WERI-Rb-1 (cell line): Measurements from ENCODE around the gene SPACDR.

Experiments used
- DNase-seq: peaks from one replicate; pipeline ENCODE4 v3.0.0-alpha.2; 2020
- H3K27ac ChIP-seq: fragments of 250-450 bp; sonication (Bioruptor Pico); 2 replicates; pipeline ENCODE4 v1.5.1; 2020; ENCODE audit warnings: mild to moderate bottlenecking, moderate library complexity
- H3K27me3 ChIP-seq: fragments of 250-450 bp; sonication (Bioruptor Pico); 2 replicates; pipeline ENCODE4 v1.5.1; 2021; ENCODE audit warnings: mild to moderate bottlenecking, low read depth, moderate library complexity; ENCODE audit not compliant: insufficient read depth, severe bottlenecking
- H3K36me3 ChIP-seq: fragments of 250-450 bp; sonication (Bioruptor Pico); 2 replicates; pipeline ENCODE4 v1.5.1; 2020; ENCODE audit warnings: mild to moderate bottlenecking, moderate library complexity
- H3K4me3 ChIP-seq: 2 replicates; pipeline ENCODE4 v1.5.1; 2011; ENCODE audit warnings: low read depth, mild to moderate bottlenecking, control low read depth, low read length
- H3K9me3 ChIP-seq: fragments of 250-450 bp; sonication (Bioruptor Pico); 2 replicates; pipeline ENCODE4 v1.5.1; 2021; ENCODE audit warnings: mild to moderate bottlenecking, moderate library complexity; ENCODE audit not compliant: severe bottlenecking
- CTCF ChIP-seq: IDR thresholded peaks from 2 replicates; pipeline ENCODE4 v1.5.1; 2011; ENCODE audit warnings: low read depth, mild to moderate bottlenecking, control low read depth, inconsistent platforms, low read length

The SPACDR gene

GRCh38 chr7:100427762-100428198 is 36.3 kb downstream of the SPACDR start:
- Histone ChIP-seq H3K27me3 (no peaks in the 10 kb centered on the region), H3K9me3 (no peaks in the 10 kb centered on the region), H3K36me3 (peaks cover 27% of the 10 kb centered on the region), H3K27ac (peak overlapping the region; percentile 98; the same call in 1 of the 2 replicates), H3K4me3 (no peak overlapping the region)
- no peak for DNase-seq
- TF ChIP-seq CTCF, result no peak

GRCh38 chr7:100426516-100426915 is 37.5 kb downstream of the SPACDR start:
- DNase-seq, result no peak
- H3K4me3 ChIP-seq, result no peak overlapping the region
- peaks cover 15% of the 10 kb centered on the region for H3K36me3 ChIP-seq
- H3K27me3 ChIP-seq, result no peaks in the 10 kb centered on the region
- no peak for TF ChIP-seq CTCF
- H3K9me3 ChIP-seq, result no peaks in the 10 kb centered on the region
- no peak overlapping the region for H3K27ac ChIP-seq

DNA sequence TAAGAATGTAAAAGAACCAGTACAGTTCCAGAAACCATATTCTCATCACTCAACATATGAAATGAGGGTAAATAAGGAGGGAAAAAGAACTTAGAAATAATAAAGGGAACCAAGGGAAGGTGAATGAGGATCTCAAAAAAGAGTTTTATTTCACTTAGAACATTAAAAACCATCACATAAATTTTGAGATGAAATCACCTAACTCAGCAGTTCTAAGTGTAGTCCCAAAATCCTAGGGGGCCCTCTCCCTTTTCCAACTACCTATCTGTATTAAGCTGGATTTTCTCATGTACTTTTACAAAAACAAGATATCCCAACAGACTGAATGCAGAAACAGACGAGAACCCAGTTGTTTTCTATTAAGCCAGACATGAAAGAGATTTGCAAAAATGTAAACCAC is 38.7 kb downstream of the SPACDR start:
- TF ChIP-seq CTCF, result no peak
- no peak overlapping the region for H3K4me3 ChIP-seq
- no peaks in the 10 kb centered on the region for H3K9me3 ChIP-seq
- no peak for DNase-seq
- no peak overlapping the region for H3K27ac ChIP-seq
- peaks cover 4% of the 10 kb centered on the region for H3K36me3 ChIP-seq
- no peaks in the 10 kb centered on the region for H3K27me3 ChIP-seq

DNA sequence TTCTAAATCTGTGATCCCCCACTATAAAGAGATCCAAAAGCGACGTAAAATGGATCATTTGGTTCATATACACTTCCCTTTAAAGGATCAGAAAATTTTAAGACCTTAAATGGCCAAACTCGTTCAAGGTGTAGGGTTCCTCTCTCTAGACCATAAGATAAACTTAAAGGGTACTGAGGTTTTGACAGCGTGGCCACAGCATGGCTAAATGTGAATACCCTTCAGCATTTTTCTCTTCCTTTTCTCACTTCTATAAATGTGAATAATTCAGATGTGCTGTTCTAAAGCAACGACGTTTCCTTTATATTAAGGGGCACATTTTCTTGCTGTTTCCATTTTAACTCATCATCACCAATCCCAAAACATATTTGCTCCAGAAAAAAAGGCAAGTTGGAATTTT is 40.7 kb downstream of the SPACDR start:
- no peaks in the 10 kb centered on the region for H3K36me3 ChIP-seq
- H3K27me3 ChIP-seq, result no peaks in the 10 kb centered on the region
- no peak overlapping the region for H3K4me3 ChIP-seq
- TF ChIP-seq CTCF, result no peak
- no peak overlapping the region for H3K27ac ChIP-seq
- no peak for DNase-seq
- no peaks in the 10 kb centered on the region for H3K9me3 ChIP-seq

DNA sequence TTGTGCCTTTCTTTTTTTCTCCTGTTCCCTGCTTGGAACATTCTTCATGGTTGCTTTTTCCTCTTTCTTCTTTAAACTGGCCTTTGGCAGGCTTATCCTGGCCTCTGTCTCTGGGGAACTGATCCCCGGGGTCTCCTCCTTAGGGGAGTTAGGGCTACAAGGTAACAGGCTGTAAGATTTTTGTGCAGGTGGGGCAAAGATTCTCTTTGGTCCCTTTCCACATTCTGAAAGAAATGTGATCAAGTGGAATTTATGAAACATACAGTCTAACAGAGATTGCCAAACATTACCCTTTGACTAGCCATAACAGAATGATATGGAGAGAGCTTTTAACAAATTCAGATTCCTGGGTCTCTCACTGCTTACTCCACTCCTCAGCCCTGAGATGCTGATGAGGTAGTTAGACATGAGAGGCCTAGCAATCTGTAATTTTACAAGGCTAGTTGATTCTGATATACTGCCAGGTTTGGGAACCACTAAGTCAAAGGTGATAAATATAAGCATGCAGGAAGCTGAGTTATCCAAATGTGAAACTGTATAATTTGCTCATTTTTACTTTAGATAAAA is 44.3 kb downstream of the SPACDR start:
- Histone ChIP-seq H3K4me3 (no peak overlapping the region), H3K27me3 (no peaks in the 10 kb centered on the region), H3K9me3 (no peaks in the 10 kb centered on the region), H3K36me3 (no peaks in the 10 kb centered on the region), H3K27ac (no peak overlapping the region)
- TF ChIP-seq CTCF, result no peak
- DNase-seq, result no peak
